SU-DHL-6 (cell line): Measurements from ENCODE around the gene DNM1L.

Source experiments
- H2AFZ ChIP-seq: fragments of 200-600 bp; sonication (generic); 2 replicates; pipeline ENCODE4 v1.6.1; 2014; ENCODE audit warnings: low read depth, mild to moderate bottlenecking, moderate library complexity, mixed read lengths, antibody characterized with exemption, low read length; ENCODE audit not compliant: severe bottlenecking
- H3F3A ChIP-seq: fragments of 200-600 bp; shearing (Covaris generic); 2 replicates; pipeline ENCODE4 v1.6.0; 2016; ENCODE audit warnings: antibody characterized with exemption, mild to moderate bottlenecking; ENCODE audit not compliant: insufficient read depth
- H3K27ac ChIP-seq: fragments of 200-600 bp; sonication (generic); 2 replicates; pipeline ENCODE4 v1.5.1; 2016; ENCODE audit warnings: low read depth, mild to moderate bottlenecking, low read length, moderate library complexity, mixed read lengths
- H3K27me3 ChIP-seq: fragments of 200-600 bp; sonication (generic), shearing (Covaris generic); 2 replicates; pipeline ENCODE4 v1.6.0; 2014; ENCODE audit warnings: mild to moderate bottlenecking, low read length
- H3K36me3 ChIP-seq: fragments of 200-600 bp; sonication (generic); 2 replicates; pipeline ENCODE4 v1.6.1; 2014; ENCODE audit warnings: mild to moderate bottlenecking, low read length, mixed read lengths
- H3K4me2 ChIP-seq: fragments of 300-600, 200-600 bp; shearing (Covaris generic), sonication (generic); 2 replicates; pipeline ENCODE4 v1.6.0; 2014; ENCODE audit warnings: low read length, low read depth, mild to moderate bottlenecking; ENCODE audit not compliant: poor library complexity, severe bottlenecking
- H3K4me3 ChIP-seq: fragments of 200-600 bp; sonication (generic); 2 replicates; pipeline ENCODE4 v1.5.1; 2014; ENCODE audit warnings: antibody characterized with exemption, low read length, mild to moderate bottlenecking, mixed read lengths; ENCODE audit not compliant: insufficient read depth, poor library complexity, severe bottlenecking
- H3K79me2 ChIP-seq: fragments of 200-600 bp; sonication (generic); 2 replicates; pipeline ENCODE4 v1.6.1; 2014; ENCODE audit warnings: mild to moderate bottlenecking, low read length, moderate library complexity; ENCODE audit not compliant: insufficient read depth
- H3K9ac ChIP-seq: fragments of 200-600 bp; sonication (generic); 2 replicates; pipeline ENCODE4 v1.7.0; 2014; ENCODE audit warnings: mild to moderate bottlenecking, low read length
- H3K9me2 ChIP-seq: fragments of 200-600 bp; sonication (generic); replicated peaks from 2 replicates; pipeline ENCODE4 v1.6.1; 2014; ENCODE audit warnings: low read length; ENCODE audit not compliant: insufficient read depth
- H3K9me3 ChIP-seq: fragments of 200-600 bp; sonication (generic); 2 replicates; pipeline ENCODE4 v1.6.1; 2014; ENCODE audit warnings: low read length, mixed read lengths; ENCODE audit not compliant: insufficient read depth
- H4K20me1 ChIP-seq: fragments of 200-600 bp; sonication (generic); 2 replicates; pipeline ENCODE4 v1.6.1; 2014; ENCODE audit warnings: low read depth, mild to moderate bottlenecking, antibody characterized with exemption, low read length, moderate library complexity, mixed read lengths
- CTCF ChIP-seq: fragments of 200-600 bp; sonication (generic); IDR thresholded peaks from one replicate; pipeline ENCODE4 v1.5.1; 2017; ENCODE audit warnings: antibody characterized with exemption, mild to moderate bottlenecking, low read length, moderate library complexity; ENCODE audit not compliant: insufficient read depth, poor library complexity, severe bottlenecking
- EZH2phosphoT487 ChIP-seq: fragments of 200-600 bp; sonication (generic), shearing (Covaris generic); conservative IDR thresholded peaks from 2 replicates; pipeline ENCODE4 v1.6.1; 2018; ENCODE audit warnings: mild to moderate bottlenecking, antibody characterized with exemption, low read length, moderate library complexity, mixed read lengths

DNM1L gene

GRCh38 chr12:32777691-32778175, 98.6 kb downstream of the DNM1L start:
- Histone ChIP-seq H2AFZ (no peak overlapping the region), H3K27ac (no peak overlapping the region)

GRCh38 chr12:32780071-32780470, 101.0 kb downstream of the DNM1L start:
- Histone ChIP-seq H3K9me2 (no peaks in the 10 kb centered on the region), H4K20me1 (no peaks in the 10 kb centered on the region), H2AFZ (no peak overlapping the region), H3K9me3 (no peaks in the 10 kb centered on the region), H3K4me2 (no peak overlapping the region), H3K4me3 (no peak overlapping the region), H3K27me3 (0 out of 2 replicates have a peak, but pooled peaks cover 8% of the 10 kb centered on the region), H3K79me2 (no peaks in the 10 kb centered on the region), H3K27ac (no peak overlapping the region), H3K9ac (no peak overlapping the region), H3F3A (no peaks in the 10 kb centered on the region), H3K36me3 (no peaks in the 10 kb centered on the region)
- TF ChIP-seq CTCF (no peak), EZH2phosphoT487 (no peak)

More at GRCh38 chr12:32777691-32778175, 98.6 kb downstream of the DNM1L start:
- H3K79me2 ChIP-seq = no peaks in the 10 kb centered on the region
- no peaks in the 10 kb centered on the region for H3K36me3 ChIP-seq
- H3K9me2 ChIP-seq = no peaks in the 10 kb centered on the region
- no peaks in the 10 kb centered on the region for H3F3A ChIP-seq
- no peak overlapping the region for H3K4me2 ChIP-seq
- H4K20me1 ChIP-seq = no peaks in the 10 kb centered on the region
- TF ChIP-seq EZH2phosphoT487 (no peak), CTCF (no peak)
- H3K4me3 ChIP-seq = no peak overlapping the region
- no peak overlapping the region for H3K9ac ChIP-seq
- H3K9me3 ChIP-seq = no peaks in the 10 kb centered on the region
- 0 out of 2 replicates have a peak, but pooled peaks cover 8% of the 10 kb centered on the region for H3K27me3 ChIP-seq

GRCh38 chr12:32783029-32783428, 103.9 kb downstream of the DNM1L start:
- Histone ChIP-seq H3K27me3 (0 out of 2 replicates have a peak, but pooled peaks cover 8% of the 10 kb centered on the region), H2AFZ (no peak overlapping the region), H3K79me2 (no peaks in the 10 kb centered on the region), H3K4me2 (no peak overlapping the region), H3K9ac (no peak overlapping the region), H4K20me1 (no peaks in the 10 kb centered on the region), H3K36me3 (no peaks in the 10 kb centered on the region), H3K4me3 (no peak overlapping the region), H3K9me2 (no peaks in the 10 kb centered on the region), H3F3A (no peaks in the 10 kb centered on the region), H3K9me3 (no peaks in the 10 kb centered on the region), H3K27ac (no peak overlapping the region)
- TF ChIP-seq CTCF (no peak), EZH2phosphoT487 (no peak)
